H54 (cell line): ENCODE data around the gene SIGLEC12.

Source experiments
- DNase-seq: peaks from one replicate; pipeline ENCODE4 v3.0.0; 2011; ENCODE audit warnings: low spot score, mixed read lengths; ENCODE audit not compliant: insufficient read length
- FAIRE-seq: peaks from 3 replicates; lab custom pipeline; 2011; peaks lifted over from hg19 to GRCh38; lab: Jason Lieb, UNC
- POLR2A ChIP-seq: IDR thresholded peaks from 2 replicates; pipeline ENCODE4 v1.6.1; 2011; ENCODE audit warnings: low read depth, mild to moderate bottlenecking, low read length

SIGLEC12 gene

DNA sequence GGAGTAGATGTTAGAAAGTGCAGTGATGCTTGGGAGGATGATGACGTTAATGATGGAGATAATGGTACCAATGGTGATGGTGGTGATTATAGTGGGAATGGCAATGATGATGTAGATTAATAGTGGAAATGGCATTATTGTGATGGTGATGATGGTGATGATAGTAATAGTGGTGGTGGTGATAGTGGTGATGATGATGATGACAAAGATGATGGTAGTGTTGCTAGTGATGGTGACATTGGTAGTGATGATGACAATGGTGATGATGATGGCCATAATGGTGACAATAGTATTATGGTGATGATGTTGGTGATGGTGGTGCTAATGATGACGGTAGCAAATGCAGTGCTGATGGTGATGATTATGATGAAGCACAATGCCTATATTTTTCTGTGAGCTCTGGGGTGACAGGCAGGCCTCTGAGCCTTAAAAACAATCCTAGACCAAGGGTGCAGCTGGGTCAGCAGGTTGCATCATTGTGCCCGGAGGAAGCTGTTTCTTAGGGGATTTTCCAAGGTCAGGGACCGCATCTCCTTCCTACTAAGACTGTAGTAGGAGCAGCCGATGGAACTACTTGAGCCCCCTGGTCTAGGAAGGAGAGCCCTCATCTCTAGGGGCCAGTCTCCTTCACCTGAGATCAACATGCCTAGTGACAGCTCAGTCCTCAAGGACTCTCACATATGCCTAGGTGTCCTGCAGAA lies 15.5 kb downstream of the SIGLEC12 start:
- no peak for TF ChIP-seq POLR2A
- DNase-seq = no peak
- no peak for FAIRE-seq

DNA sequence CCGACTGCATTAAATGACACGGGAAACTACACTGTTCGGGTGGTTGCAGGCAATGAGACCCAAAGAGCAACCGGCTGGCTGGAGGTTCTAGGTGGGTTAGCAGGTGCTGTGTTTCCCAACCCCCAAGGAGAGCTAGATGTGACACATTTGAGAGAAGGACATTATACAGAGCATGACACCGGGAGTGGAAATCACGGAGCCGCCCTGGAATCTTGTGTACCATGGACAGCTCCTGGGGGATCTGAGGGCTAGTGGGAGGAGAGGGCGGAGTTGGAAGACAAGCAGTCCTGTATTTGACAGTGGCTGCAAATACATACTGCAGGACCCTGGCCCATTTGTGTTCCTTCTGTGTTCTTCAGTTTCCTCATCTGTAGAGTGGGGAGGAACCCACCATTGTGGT lies 21.0 kb downstream of the SIGLEC12 start:
- DNase-seq (no peak), FAIRE-seq (no peak)
- no peak for TF ChIP-seq POLR2A

GRCh38 chr19:51479531-51480331 lies 21.9 kb downstream of the SIGLEC12 start:
- no peak for DNase-seq
- no peak for TF ChIP-seq POLR2A
- no peak for FAIRE-seq

DNA sequence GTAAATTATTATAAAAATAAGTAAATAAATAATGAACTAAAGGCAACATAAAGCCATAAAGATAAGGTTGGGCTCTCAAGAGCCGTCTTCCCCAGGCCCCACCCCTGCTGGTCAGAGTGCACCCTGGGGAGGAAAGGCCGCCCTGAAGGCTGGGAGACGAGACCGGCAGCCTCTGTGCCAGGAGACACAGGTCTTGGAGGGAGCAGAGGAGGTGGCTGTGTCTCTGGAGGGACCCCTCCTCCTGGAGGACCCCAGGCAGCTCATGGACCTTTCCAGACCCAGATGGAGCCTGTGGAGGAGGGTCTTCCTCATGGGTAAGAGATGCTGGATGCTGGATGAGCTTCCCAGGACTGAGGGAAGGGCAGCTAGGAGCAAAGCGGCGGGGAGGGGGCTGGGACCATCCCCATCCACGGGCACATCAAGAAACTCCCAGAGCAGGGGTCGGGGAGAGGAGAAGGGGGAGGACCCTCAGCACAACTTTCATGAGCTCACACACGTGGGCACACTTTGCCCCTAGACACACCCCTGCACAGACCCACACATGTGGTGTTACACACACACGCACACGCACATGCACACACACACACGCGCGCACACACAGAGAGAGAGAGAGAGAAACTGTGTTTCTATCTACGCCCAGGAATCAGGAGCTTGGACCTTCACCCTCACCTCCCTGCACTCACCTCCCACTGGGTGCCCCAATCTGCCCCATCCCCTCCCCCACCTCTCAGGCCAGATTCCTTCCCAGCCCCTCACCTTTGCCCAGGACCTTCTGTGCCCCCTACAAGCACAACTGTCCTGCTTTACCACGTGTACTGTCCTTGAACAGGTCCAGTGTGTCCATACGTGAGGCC lies 23.0 kb downstream of the SIGLEC12 start, which contains the start of gene CEACAM18:
Gene CEACAM18, plus strand, starts transcription at position 159 of the 854 bp plus-strand sequence.
- FAIRE-seq (no peak), DNase-seq (no peak)
- no peak for TF ChIP-seq POLR2A

DNA sequence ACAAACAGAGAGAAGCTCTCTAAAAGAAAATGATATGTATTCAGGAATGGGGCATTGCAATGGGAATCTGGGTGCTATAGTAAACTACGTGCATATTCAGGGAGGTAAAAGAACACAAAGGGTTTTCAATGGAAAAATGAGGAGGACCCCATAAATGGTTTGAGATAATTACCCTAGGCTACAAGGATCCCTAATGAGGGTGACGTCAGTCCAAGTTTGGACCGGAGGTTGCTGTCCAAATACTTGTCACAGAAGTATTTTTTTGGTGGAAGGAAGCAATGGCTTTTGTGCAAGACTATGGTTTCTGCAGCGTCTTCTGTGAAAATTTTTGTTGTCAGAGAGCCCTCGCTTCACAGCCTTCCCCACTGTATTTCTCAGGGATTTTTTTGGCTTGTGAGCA lies 24.3 kb downstream of the SIGLEC12 start:
- TF ChIP-seq POLR2A = no peak
- DNase-seq = no peak
- no peak for FAIRE-seq

DNA sequence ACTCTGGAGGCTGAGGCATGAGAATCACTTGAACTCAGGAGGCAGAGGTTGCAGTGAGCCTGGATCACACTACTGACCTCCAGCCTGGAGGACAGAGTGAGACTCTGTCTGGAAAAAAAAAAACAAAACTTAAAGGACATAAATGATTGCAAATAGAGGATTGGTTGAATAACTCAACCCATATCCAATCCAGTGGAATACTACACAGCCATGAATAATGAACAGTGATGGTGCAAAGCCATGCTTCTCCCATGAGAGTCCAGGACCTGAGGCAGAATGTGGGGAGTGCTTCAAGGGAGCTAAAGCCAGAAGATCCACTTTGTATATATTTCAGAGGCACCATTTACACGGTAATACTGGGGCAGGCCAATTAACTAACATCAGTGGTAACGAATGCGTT lies 25.4 kb downstream of the SIGLEC12 start:
- DNase-seq = no peak
- TF ChIP-seq POLR2A = no peak
- FAIRE-seq = no peak

- no peak for TF ChIP-seq POLR2A
- DNase-seq (peak; percentile 54), FAIRE-seq (peak; percentile 45)
Observed at GRCh38 chr19:51473009-51473707, 28.4 kb downstream of the SIGLEC12 start.

- DNase-seq (no peak), FAIRE-seq (no peak)
- no peak for TF ChIP-seq POLR2A
Observed at GRCh38 chr19:51472607-51473006, 29.0 kb downstream of the SIGLEC12 start.

DNA sequence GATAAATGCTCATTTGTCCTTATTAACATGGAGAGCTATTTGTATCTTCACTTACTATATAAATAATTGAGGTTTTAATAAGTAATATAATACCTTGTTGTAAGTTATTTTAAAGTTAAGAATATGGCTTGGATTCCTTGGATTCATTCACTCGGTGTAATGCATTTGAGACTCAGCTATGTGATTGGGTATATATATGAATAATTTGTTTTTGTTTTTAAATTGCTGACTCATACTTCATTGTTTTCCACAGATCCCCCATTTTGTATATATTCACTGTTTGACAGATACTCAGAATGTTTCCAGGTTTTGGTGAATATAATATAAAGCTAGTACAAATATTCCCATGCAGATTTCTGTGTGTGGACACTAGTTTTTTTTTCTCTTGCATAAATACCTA lies 30.1 kb downstream of the SIGLEC12 start:
- no peak for TF ChIP-seq POLR2A
- FAIRE-seq (no peak), DNase-seq (no peak)

DNA sequence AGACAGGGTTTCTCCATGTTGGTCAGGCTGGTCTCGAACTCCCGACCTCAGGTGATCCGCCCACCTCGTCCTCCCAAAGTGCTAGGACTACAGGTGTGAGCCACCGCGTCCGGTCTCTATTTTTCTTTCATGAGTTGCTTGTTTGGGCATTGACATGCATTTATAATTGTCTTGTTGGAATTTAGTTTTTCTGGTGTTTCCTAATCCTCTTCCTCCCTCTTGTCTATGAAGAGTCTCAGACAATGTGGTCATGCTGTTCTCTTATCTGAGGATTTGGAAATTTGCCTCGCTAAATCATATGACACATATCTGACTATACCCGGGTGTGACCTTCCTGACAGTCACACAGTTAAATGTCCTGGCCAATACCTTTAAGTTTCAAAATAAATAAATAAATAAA lies 30.6 kb downstream of the SIGLEC12 start:
- FAIRE-seq (no peak), DNase-seq (no peak)
- TF ChIP-seq POLR2A = no peak

DNA sequence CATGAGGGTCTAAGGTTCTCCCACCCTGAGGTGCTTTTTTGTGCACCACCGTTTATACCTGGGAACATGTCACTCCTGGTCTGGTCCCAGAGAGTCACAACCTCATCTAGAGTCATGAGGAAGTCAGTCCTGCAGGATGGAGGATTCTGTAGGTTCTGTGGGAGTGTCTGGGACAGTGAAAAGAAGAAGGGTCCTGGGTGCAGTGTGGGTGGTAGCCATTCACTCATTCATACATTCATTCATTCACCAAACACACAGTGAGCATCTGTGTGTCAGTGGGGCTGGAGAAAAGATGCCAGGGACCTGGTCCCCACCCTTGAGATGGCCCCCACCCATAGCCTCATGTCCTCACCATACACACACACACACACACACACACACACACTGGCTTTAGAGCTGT lies 32.0 kb downstream of the SIGLEC12 start:
- FAIRE-seq = no peak

GRCh38 chr19:51469162-51469561 lies 32.4 kb downstream of the SIGLEC12 start:
- no peak for FAIRE-seq
- DNase-seq = no peak
- no peak for TF ChIP-seq POLR2A

More for the DNA sequence above, 32.0 kb downstream of the SIGLEC12 start:
- no peak for DNase-seq
- TF ChIP-seq POLR2A = no peak

GRCh38 chr19:51468545-51468920 lies 33.1 kb downstream of the SIGLEC12 start:
- no peak for TF ChIP-seq POLR2A
- FAIRE-seq (no peak), DNase-seq (no peak)
